ENCODE measurements around the gene CABP2.

DNA sequence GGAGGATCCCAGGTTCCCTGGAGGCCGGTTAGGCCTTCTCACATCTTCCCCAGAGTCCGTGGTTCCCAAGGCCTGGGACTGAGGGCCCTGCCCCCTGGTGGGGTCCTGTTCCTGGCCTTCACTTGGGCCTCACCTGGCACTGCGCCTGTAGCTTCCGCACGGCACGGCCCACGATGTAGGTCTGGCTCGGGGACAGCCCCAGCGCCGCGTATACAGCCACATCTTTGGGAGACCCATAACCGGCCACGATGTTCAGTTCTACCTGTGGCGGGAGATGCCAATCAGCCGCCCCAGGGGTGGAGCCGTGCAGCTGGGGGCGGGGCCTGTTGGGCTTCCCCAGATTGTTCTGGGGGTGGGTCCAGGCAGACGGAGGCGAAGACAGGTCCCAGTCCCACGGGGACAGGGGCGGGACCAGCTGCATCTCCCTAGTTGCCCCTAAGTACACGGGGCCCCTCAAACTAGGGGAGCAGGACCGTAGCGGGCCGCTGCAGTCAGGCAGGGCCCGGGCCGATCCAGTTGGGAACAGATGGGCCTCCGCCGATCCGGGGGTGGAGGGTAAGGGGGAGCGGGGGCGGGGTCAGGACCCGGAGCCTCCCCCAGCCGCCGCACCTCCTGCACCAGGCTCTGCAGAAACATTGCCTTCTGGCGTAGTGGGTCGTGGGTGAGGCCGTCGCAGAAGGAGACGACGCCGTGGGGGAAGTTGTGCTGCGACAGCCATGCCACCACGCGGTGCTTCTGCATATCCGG is 30.3 kb downstream of the CABP2 start:
- TF ChIP-seq, protein P1, sequence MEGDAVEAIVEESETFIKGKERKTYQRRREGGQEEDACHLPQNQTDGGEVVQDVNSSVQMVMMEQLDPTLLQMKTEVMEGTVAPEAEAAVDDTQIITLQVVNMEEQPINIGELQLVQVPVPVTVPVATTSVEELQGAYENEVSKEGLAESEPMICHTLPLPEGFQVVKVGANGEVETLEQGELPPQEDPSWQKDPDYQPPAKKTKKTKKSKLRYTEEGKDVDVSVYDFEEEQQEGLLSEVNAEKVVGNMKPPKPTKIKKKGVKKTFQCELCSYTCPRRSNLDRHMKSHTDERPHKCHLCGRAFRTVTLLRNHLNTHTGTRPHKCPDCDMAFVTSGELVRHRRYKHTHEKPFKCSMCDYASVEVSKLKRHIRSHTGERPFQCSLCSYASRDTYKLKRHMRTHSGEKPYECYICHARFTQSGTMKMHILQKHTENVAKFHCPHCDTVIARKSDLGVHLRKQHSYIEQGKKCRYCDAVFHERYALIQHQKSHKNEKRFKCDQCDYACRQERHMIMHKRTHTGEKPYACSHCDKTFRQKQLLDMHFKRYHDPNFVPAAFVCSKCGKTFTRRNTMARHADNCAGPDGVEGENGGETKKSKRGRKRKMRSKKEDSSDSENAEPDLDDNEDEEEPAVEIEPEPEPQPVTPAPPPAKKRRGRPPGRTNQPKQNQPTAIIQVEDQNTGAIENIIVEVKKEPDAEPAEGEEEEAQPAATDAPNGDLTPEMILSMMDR (IDR thresholded peaks at IDR 0.05), result no peak
- TF ChIP-seq EP300 (IDR thresholded peaks at IDR 0.05) (no peak), POLR2A (IDR thresholded peaks at IDR 0.05) (no peak)

All from tibial nerve (tissue), 4 donors.